ENCODE measurements around the gene TSPAN15. TPM values are rescaled to one million over a fixed set of nuclear protein-coding genes. Genes with fewer than 3 reads are reported as not detected.

Gene TSPAN15
- total RNA-seq, result 12.0 and 12.8 TPM in 2 replicates

GRCh38 chr10:69451209-69451783, at the start of gene TSPAN15:
Gene TSPAN15, plus strand, starts transcription at chr10:69451465. Its CDS starts 130 bp downstream, at chr10:69451595.
- intact Hi-C loops (cut with micrococcal nuclease), result loop anchor here (1.0 kb wide), 2 partner anchors 24 to 42 kb away; no protein-coding TSS in a partner anchor

DNA sequence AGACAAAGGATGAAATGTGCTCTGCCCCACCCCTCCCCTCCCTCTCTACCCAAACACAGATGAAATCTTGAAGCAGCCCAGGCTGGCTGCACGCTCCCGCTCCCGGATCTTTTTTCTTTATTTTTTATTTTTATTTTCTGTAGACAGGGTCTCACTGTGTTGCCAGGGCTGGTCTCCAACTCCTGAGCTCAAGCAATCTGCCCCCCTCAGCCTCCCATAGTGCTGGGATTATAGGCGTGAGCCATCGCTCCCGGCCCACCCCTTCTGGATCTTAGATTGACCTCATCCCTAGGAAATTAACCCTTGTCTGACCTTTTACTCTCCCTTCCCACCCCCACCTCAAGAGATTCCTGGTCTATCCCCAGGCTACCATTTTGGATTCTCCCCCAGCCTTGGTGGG, 48.9 kb upstream of the TSPAN15 start:
- intact Hi-C loops (cut with micrococcal nuclease), result loop anchor here (10.0 kb wide), 1 partner anchor 762 kb away; no protein-coding TSS in a partner anchor

DNA sequence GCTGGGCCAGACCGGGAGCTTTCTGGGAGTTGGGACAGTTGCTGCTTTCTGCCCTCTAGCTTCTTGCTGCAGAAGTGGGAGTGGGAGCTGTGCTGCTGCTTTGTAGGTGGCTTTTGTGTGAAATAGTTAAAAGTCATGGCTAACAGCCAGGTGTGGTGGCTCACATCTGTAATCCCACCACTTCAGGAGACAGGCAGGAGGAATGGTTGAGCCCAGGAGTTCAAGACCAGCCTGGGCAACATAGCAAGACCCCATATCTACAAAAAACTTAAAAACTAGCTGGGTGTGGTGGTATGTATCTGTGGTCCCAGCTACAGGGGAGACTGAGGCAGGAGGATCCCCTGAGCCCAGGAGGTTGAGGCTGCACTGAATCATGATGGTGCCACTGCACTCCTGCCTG, 48.2 kb upstream of the TSPAN15 start:
- intact Hi-C loops (cut with micrococcal nuclease), result loop anchor here (10.0 kb wide), 1 partner anchor 762 kb away; no protein-coding TSS in a partner anchor

DNA sequence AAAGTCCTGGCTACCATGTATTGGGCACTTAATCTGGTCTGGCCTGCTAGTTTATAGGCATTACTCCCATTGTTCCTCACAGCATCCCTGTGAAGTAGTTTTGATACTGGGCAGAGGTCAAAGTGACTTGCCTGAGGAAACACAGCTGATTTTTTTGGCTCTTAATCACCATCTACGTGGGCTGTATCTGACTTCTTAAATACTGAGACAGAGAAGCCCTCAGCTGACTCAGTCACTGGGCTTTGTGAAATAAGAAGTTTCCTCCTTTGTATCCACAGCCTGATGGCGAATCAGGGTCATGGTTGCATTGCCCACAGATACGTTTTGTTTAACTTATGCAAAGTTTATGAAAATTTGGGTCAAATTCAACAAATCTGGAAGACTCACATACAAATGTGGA, 47.7 kb upstream of the TSPAN15 start:
- intact Hi-C loops (cut with micrococcal nuclease), result loop anchor here (10.0 kb wide), 1 partner anchor 761 kb away; no protein-coding TSS in a partner anchor

DNA sequence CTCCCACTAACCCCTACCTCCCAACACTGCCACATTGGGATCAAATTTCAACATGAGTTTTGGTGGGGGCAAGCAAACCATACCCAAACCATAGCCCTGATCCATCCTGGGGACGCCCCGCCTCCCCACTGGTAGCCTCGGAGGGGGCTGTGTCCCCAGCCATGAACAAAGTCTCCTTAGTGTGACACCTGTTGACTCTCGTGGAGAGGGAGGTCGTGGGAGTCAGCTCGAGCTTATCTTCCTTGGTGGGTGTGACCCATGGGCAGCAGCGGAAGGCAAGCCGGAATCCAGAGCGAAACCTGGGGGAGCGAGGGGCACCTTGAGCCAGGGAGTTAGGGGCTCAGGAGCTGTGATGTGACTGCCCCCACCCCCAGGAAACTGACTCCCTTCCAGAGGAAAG, 46.5 kb upstream of the TSPAN15 start:
- intact Hi-C loops (cut with micrococcal nuclease), result loop anchor here (5.0 to 10.0 kb wide), 3 partner anchors 397 to 760 kb away; partner anchors contain the start of gene KIFBP

- intact Hi-C loops (cut with micrococcal nuclease), result loop anchor here (5.0 to 10.0 kb wide), 3 partner anchors 398 to 760 kb away; partner anchors contain the start of gene KIFBP
Observed at GRCh38 chr10:69405221-69405620, 46.0 kb upstream of the TSPAN15 start.

- intact Hi-C loops (cut with micrococcal nuclease), result loop anchor here (5.0 to 10.0 kb wide), 3 partner anchors 399 to 758 kb away; partner anchors contain the start of gene KIFBP
Observed at GRCh38 chr10:69406302-69406811, 44.9 kb upstream of the TSPAN15 start.

- intact Hi-C loops (cut with micrococcal nuclease), result loop anchor here (5.0 to 10.0 kb wide), 3 partner anchors 400 to 758 kb away; partner anchors contain the start of gene KIFBP
Observed at GRCh38 chr10:69406816-69407580, 44.3 kb upstream of the TSPAN15 start.

DNA sequence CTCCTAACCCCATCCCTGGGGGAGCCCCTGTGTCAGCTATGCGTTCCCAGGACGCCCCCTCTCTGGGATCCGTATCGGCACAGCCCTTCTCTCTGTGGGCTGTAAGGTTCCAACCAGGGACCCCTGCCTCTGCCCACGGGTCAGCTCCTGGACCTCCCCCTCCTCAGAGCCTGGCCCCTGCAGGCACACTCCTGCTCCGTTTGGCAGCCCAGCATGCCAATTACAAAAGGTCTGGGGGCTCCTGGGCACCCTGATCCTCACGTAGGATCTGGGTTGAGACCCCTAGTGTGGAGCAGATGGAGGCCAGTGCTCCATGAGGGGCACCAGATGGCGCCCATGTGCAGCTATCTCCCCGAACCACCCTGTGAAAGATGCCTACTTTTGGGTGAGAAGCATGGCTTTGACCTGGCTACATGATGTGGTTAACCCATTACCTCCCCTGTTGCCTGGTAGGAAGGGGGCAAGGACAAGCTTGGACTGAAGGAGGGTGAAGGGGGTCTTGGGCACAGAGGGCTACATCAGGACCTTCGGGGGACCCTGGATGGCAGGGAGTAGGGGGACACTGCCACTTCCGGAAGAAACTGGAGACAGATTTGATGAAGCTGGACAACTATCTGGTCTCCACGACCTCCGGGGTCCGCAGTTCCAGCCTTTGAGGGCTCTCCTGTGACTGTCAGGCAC, 43.5 kb upstream of the TSPAN15 start:
- intact Hi-C loops (cut with micrococcal nuclease), result loop anchor here (1.0 to 10.0 kb wide), 12 partner anchors 19 to 757 kb away; partner anchors contain the start of genes DDX50, KIFBP, SUPV3L1 and VPS26A

GRCh38 chr10:69408318-69409175, 42.7 kb upstream of the TSPAN15 start:
- intact Hi-C loops (cut with micrococcal nuclease), result loop anchor here (1.0 to 10.0 kb wide), 14 partner anchors 18 to 756 kb away; partner anchors contain the start of genes DDX50, FAM241B, KIFBP and SUPV3L1

GRCh38 chr10:69409176-69409495, 42.1 kb upstream of the TSPAN15 start:
- intact Hi-C loops (cut with micrococcal nuclease), result loop anchor here (1.0 to 10.0 kb wide), 8 partner anchors 18 to 756 kb away; partner anchors contain the start of genes DDX50, FAM241B, KIFBP and SUPV3L1

DNA sequence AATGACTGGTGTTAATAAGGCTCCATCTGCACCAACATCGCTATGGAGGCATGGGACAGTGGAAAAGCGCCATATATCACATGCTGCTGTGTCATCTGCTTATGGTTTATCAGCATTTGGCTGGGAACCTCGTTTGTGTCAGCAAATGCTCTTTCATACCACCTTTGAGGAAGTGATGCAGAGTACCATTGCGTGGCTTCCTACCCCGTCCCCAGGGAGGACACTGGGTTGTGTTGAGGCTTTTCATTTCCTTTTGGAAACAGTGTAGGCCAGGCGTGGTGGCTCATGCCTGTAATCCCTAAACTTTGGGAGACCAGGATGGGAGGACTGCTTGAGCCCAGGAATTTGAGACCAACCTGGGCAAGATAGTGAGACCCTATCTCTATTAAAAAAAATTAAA, 41.3 kb upstream of the TSPAN15 start:
- intact Hi-C loops (cut with micrococcal nuclease), result loop anchor here (1.0 to 10.0 kb wide), 8 partner anchors 17 to 755 kb away; partner anchors contain the start of genes DDX50, FAM241B, KIFBP and SUPV3L1

- intact Hi-C loops (cut with micrococcal nuclease), result no loop called here
Observed at GRCh38 chr10:69410487-69410886, 40.8 kb upstream of the TSPAN15 start.

DNA sequence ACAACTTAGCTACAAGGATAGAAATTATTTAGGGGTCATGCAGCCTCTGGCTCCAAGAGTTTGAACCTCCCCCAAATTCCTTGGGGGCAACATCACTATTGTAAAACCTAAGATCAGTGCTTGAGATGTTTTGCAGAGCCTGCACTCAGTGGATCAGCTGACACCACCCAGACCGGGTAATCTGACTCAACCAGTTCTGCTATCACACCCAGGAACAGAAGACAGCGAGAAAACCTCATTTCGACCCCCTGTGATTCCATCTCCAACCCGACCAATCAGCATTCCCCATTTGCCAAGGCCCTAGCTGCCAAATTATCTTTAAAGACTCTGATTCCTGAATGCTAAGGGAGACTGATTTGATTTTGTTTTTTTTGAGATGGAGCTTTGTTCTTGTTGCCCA, 39.8 kb upstream of the TSPAN15 start:
- intact Hi-C loops (cut with micrococcal nuclease), result no loop called here

GRCh38 chr10:69412232-69412790, 39.0 kb upstream of the TSPAN15 start:
- intact Hi-C loops (cut with micrococcal nuclease), result no loop called here

- intact Hi-C loops (cut with micrococcal nuclease), result no loop called here
Observed at GRCh38 chr10:69413221-69413865, 37.9 kb upstream of the TSPAN15 start.

DNA sequence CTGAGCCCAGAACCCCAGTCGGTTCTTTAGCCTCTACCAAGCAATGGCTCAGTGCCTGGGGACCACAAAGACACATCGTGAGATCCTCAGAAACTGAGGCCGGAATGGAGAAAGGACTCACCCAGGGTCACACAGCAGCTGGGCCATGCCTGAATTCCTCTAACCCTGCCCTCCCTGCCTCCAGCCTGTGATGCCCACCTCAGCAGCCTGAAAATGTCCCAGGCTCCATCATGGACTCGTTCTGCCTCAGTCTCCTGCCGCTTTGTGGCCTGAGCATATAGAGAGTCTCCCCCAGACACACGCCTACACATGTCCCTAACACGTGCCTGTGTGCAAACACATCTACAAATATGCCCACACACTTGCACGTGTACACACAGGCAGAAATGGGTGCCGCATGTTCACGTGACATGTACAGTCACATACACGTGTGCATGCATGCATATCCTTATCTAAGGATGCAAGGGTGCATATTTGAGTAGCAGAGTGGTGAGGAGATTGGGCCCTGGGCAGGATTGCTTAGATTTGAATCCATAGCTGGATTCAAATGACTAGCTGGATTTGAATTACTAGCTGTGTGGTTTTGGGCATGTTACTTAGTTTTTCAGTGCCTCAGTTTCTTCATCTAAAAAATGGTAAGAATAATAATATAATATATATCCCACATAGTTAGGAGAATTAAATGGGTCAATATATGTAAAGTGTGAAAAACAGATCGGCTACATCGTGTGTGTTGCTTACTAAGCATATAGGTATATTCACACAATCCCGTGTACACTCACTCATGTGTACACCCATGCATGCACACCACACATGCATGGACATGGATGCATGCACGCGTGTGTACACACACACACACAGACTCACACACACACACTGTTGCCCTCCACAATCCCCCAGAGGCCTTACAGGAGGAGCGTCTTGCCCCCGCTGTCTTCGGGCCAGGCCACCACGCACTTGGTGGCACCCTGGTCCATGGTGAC, 36.9 kb upstream of the TSPAN15 start:
- intact Hi-C loops (cut with micrococcal nuclease), result no loop called here

GRCh38 chr10:69415049-69415448, 36.2 kb upstream of the TSPAN15 start:
- intact Hi-C loops (cut with micrococcal nuclease), result no loop called here

Data from T-helper 1 cell treated with Interleukin-12 subunit alpha and Interleukin-12 subunit beta and Interleukin-4 antibody, amounts not matched to agents 30 ng/mL and 1 ng/mL, for 36 hours (primary cell).